HG02885 (cell line): Measurements from ENCODE around the gene GRIA4.

Source experiments
- ATAC-seq: cut with Tn5 transposase; IDR thresholded peaks from one replicate; pipeline ENCODE4 v1.9.1; 2021; ENCODE audit warnings: mild to moderate bottlenecking; ENCODE audit not compliant: unreplicated experiment, poor library complexity

The GRIA4 gene

DNA sequence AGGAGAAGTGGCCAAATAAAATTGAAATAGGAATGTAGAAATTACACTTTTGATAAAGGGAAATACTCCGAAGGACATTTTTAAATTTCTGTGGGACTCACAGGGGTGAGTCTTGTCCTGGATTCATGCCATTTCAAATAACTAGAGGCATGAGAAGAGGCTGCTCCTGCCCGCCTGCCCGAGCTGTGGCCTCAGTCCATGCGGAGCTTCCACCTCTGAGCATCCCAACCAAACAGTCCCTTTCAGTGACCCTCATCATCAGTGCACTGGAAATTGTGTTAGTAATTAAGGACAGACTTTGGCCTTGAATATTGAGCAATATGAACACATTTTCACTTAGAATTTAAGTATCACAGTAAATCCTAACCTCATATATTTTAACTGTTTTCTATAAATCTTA lies 25.6 kb downstream of the GRIA4 start:
- no peak for ATAC-seq

DNA sequence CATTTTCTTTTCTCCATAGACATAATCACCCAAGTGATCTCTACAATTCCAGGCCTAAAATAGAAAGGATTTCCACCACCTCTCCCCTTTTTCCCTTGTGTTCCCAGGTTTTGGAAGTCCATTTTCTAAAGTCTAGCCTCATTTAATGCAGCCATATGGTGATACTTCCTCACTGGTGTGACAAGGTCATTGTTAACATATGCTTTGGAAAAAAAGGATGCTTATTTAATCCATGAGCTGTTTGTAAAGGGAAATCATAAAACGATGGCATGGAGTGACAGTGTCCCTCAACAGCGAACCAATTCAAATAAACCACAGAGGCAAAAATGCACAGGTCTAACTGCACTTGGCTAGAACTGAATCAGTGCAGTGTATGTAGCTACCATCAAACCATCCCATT lies 26.6 kb downstream of the GRIA4 start:
- no peak for ATAC-seq

DNA sequence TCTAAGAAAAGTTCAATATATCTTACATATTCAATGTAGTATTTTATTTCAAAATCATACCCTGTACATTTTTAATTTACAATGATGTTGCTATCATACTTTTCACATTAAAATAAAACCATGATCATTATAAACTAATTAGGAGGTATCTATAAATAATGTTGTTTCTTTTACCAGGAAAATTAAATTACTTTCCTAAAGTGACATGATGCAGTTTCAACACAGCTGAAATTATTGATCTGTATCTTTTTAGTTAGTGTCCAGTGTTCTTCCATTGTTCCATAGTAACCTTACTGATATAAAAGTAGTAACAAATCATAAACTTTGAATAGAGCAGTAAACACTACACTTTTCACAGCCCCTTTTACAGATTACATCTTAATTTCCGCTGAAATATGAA lies 29.7 kb downstream of the GRIA4 start:
- no peak for ATAC-seq

DNA sequence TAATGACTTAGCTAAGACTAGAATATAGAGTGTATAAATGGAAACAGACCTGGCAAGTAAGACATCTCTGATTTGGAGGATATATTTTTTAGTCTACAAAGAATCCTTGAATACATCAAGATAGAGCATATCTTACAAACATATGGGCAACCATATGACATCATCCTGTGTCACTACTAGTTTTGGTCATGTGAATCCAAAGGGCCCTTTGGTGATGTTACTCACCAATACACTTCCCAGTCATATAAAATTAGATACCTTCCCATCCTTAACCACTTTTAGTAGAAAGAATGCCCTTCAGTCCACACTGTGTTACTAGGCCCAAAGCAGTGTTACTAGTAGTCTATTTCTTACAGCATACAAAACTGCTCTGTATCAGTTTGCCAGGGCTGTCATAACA lies 31.6 kb downstream of the GRIA4 start:
- ATAC-seq, result no peak

DNA sequence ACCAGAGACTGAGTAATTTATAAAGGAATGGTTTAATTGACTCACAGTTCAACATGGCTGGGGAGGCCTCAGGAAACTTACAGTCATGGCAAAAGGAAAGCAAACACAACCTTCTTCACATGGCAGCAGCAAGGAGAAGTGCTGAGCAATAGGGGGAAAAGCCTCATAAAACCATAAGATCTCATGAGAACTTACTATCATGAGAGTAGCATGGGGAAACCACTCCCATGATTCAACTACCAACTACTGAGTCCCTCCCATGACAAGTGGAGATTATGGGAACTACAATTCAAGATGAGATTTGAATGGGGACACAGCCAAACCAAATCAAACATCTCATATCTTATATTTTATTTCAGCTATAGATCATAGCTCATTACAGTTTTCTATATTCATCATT lies 33.0 kb downstream of the GRIA4 start:
- no peak for ATAC-seq

DNA sequence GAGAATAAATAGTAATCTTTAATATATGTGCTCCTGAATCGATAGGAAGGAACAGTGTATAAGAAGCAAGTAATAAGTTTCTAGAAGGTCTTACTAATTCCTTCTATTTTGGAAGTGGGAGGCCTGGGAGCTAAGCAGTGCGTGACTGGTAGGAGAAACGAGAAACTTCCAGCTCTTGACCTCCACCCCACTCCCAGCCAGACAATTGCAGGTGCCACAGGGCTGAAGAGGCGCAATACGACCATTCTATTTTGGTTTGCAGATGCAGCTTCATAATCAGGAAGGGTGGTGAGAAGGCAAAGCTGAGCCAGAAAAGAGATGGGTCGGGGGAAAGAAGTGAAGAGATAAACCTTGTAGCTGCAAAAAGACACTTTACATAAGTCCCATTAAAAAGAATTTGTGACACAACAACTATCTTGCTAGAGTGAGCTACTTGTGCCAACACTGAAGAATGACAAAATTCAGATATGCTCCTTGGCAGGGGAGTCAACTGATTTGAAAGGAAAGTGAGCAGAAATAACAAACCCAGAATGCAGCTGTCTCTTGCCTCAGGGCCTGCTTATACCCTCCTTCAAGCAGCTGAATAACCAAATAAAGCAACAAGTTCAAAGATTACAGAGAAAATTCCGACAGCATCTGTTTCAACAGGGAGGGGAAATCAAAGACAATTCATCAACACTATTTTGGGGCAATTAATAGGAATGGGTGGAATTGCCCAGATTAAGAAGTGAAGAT lies 35.1 kb downstream of the GRIA4 start:
- no peak for ATAC-seq

DNA sequence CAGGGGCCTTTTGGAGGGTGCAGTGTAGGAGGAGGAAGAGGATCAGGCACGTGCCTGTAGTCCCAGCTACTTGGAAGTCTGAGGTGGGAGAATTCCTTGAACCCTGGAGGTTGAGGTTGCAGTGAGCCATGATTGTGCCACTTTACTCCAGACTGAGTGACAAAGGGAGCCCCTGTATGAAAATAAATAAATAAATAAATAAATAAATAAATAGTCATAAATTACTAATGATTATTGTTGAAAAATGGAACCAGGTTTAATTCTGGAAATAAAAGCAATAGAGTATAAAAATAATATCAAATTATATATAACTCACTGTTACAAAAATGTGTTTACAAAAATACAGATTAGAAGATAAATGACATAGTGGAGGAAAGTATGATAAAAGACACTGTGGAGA lies 37.9 kb downstream of the GRIA4 start:
- ATAC-seq, result no peak

DNA sequence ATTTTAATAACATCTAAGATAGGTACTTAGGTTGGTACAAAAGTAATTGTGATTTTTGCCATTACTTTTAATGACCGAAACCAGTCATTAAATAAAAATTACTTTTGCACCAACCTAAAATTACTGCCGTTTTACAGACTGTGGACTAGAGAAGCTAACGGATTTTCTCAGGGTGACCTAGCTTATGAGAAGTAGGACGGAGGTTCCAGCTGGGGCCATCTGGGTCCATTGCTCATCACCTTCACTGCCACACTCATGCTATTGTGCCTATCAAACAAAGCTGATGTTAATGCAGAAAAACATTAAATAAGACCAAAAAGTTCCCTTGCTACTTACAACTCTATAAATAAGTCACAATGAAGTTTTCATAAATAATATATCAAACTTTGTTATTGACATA lies 38.9 kb downstream of the GRIA4 start:
- no peak for ATAC-seq

DNA sequence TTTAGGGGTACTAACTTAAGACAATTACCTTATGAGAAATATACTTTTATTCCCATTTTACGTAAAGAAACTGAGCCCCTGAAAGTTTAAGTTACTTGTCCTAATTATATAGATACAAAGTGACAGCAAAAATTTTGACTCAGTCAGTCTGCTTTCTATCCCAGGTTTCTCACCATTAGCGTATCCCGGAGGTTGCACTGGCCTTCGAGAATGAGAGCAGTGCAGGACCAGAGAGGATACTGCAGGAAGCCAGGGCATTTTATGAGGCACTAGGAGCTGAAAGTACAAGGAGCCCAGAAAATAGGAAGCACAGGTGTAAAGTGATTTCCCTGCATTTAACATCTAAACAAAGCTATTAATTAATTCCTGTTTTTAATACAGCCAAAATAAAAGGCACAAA lies 55.4 kb downstream of the GRIA4 start:
- no peak for ATAC-seq

DNA sequence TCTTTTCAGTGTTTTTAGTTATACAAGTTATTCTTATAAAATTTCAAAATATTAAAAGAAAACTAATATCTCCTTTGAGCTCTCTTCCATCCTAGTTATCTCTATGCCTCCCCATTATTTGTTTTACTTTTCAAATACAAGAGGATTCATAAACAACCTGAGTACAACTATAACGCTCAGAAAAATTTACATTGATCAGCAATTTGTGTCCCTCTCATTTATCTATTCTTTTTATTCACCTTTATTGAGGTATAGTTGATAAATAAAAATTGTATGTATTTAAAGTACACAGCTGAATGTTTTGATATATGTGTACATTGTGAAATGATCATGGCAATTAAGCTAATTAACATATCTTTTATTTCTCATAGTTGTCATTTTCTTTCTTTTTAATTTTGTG lies 57.6 kb downstream of the GRIA4 start:
- ATAC-seq, result no peak

DNA sequence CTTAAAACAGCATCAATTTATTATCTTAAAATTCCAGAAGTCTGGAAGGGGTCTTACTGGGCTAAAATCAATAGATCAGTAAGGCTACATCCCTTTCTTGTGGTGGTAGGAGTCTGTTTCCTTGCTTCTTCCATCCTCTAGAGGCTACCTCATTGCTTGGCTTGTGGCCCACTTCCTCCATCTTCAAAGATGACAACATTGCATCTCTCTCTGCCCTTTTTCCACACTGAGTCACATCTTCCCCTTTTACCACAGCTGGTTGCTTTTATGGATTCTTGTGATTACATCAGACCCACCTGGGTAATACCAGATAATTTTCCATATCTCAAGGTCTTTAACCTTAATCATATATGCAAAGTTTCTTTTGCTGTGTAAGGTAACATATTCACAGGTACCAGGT lies 60.9 kb downstream of the GRIA4 start:
- no peak for ATAC-seq

DNA sequence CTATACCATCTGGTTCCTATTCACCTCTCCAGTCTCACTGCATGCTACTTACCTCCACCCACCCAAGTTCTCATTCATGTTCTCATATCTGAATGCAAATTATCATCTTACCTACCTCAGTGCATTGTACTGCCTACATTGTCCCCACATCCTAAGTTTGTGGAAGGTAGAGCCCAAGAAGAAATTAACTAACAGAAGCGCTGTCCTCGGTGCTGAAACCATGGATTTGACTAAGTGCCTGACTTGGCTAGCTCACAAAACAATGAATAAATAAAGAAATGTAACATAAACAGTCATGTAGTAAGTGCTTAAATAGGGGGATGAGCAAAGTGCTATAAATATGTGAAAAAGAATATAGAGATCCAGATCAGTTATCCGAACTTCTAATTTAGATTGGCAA lies 63.2 kb downstream of the GRIA4 start:
- no peak for ATAC-seq

DNA sequence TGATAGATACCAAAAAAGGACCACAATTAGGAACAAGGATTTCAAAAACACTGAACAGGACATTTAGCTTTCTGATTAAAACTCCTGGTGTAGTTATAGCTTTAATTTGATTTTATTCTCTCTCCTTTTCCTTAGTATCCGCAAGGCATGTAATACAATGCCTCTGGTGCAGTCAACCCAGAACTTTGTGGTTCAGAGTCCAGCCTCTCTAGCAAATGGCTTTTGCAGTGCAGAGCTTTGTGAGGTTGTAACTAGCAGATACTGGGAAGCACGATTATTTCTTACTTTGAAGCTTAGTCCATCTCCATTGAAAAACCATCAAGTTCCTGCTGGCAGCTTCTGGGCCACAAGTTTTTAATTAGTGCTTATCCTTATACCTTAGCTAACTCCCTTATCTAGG lies 79.8 kb downstream of the GRIA4 start:
- no peak for ATAC-seq

DNA sequence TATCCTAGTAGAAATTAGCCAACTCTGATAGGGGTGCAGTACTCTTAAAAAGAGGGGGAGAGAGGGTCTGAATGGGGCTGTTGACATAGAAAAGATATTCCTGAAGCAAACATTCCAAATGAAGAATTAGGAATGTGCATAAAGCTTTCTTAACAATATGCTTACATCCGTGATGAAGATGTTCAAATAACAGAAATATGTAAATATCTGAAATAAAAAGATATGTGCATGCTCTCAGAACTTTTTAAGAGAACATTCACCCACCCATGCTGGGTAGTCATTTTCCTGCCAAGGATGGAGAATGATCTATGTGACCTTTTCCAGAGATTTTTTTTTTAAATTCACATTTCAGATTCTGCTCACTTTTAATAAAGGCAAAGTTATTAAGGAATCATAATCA lies 80.6 kb downstream of the GRIA4 start:
- ATAC-seq, result no peak

DNA sequence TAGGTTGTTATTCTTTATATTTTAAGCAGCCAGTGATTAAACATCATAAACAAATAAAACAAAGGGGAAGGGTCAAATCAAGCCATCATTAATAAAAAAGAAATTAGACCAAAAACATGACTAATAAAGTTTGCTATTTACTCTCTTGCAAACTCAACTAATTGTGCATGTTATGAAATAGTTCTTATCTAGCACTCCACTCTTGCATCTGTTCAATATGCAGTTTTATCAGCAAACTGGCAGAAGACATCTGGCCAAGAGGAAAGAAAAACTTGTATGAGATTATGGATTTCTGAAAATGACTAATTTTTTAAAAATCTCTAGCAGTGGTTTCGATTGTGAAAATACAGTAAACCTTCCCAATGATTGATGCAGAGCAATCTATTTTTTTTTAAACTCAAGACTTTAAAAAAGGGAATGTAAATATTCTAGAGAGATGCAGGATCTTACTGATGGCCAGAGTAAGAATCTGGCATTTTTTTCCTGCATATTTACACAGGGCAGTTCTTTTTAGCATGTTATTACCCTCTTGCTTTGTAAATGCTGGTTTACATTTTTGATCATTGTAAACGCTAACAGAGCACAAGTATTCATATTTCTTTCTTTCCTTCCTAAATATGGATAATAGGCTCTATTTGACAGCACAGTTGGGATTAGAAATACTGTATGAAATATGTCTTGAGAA lies 83.3 kb downstream of the GRIA4 start:
- no peak for ATAC-seq

DNA sequence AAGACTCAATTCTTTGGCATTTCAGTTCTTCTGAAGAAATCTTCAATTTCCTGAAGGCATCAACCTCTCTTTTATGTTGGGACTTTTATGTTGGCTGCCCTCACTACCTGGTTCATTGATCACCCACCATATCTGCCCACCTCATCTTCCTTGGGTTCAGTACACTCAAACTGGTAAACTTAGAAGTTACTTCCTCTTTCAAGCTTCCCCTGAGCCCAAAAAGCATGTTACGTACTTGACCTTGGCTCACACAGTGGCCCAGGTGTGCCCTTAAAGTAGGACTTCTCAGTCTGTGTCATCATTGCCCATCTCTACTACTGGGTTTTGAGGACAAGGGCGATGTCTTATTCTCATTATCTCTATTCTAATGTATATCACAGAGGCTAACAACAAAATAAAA lies 86.1 kb downstream of the GRIA4 start:
- ATAC-seq, result no peak

DNA sequence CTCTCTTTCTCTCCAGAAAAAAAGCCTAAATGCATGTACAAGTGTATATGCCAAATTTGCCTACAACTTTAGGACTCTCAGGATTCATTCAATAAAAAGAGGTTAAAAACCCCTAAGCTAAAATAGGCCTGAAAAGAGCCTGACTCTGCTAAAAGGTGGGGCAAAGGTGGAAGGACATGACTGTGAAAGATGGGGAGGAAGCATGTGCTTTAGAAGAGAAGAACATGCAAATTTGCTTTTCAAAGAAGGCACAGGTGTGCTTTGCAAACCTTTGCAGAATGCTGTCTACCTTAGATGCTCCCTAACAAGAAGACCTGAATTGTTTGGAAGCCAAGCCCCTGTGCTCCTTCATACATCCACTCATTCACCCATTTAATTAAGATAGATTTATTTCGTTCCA lies 87.4 kb downstream of the GRIA4 start:
- ATAC-seq, result no peak

DNA sequence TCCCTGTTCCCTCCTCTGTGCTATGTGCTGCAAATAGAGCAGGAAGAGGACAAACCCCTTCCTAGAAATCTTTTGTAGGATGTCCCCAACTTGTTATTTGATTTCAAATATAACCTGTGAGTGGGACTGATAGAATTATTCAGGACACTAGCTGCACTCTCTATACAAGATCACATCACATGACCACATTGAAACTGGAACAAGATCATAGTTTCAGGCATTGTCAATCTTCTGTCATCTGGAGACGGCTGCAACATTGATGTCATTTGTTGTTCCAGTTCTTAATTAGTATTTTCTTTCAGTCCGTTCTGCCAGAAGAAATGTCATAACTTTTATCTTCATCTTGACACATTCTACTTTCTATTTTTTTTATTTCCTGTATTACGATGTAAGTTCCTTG lies 89.3 kb downstream of the GRIA4 start:
- ATAC-seq, result no peak

DNA sequence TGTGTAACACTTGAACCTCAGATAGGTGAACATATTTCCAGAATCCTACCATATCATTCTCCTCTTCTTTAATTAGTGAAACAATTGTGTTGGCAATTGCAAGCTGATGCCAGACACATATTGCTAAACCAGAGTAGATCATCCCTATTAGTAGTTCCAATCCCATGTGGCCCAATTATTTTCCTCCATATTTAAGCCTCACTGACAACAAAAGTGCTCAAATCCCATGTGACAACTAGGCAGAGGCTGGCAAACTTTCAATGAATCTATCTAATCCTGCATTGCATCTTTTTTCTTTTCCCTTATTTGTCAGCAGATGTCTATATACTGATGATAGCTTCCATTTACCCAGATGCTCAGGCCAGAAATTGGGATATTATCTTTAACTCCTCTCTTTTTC lies 90.4 kb downstream of the GRIA4 start:
- no peak for ATAC-seq

DNA sequence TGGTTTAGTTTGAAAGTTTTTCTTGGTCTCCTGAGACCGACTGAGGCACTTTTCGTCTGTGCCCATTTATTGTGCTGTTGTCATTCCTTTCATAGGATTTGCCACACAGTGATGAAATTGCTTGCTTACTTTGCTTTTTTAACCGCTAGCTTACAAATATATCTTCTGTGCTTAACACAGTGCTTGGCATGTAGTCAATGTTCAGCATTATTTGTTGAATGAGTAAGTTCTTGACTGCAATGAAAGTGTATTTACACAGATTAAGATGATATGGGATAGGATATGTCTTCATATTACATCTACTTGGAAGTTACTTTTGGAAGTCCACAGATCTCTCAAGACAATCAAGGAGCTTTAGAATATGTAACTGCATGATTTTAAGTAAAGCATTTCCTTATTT lies 91.2 kb downstream of the GRIA4 start:
- ATAC-seq, result no peak

DNA sequence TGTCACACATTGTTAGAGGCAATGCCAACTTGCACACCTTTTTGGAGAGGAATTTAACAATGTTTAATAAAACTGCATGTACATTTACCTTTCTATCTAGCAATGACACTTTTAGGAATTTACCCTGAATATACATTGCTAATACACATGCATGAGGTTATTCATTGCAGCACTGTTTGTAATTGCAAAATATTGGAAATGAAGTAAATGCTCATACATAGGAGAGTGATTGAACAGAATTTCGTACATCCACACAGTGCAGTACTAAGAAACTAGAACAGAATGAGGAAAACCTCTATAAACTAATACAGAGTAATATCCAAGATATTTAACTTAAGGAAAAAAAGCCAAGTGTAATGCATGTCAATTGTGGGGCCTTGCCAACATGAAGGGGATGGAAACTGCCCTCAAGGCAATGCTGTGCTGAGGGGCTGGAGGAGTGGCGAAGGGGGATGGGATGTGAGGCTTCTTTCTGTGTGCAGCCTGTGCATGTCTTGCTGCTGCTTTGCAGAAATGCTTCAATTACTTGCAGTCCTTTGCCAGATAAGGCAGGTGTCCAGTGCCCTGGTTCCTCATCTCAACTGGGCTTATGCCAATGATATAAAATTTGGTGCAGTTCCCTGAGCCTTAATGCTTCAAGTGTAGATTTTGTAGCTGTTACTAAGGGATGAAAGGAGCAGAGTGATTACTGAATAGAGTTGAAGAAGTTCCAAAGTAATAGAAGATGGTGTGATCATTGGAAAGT lies 96.1 kb downstream of the GRIA4 start:
- no peak for ATAC-seq

DNA sequence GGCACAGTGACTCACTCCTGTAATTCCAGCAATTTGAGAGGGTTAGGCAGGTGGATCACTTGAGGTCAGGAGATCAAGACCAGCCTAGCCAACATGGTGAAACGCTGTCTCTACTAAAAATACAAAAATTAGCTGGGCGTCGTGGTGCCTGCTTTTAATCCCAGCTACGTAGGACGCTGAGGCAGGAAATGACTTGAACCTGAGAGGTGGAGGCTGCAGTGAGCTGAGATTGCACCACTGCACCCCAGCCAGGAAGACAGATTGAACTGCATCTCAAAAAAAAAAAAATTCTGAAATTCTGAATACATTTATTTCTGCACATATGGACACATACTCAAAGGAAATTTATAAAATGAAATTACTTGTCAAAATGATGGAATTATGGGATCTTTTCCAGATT lies 103.2 kb downstream of the GRIA4 start:
- no peak for ATAC-seq
